SU-DHL-6 (cell line): ENCODE data around the gene ABLIM1.

ENCODE experiments used
- H2AFZ ChIP-seq: fragments of 200-600 bp; sonication (generic); 2 replicates; pipeline ENCODE4 v1.6.1; 2014; ENCODE audit warnings: low read depth, mild to moderate bottlenecking, moderate library complexity, mixed read lengths, antibody characterized with exemption, low read length; ENCODE audit not compliant: severe bottlenecking
- H3F3A ChIP-seq: fragments of 200-600 bp; shearing (Covaris generic); 2 replicates; pipeline ENCODE4 v1.6.0; 2016; ENCODE audit warnings: antibody characterized with exemption, mild to moderate bottlenecking; ENCODE audit not compliant: insufficient read depth
- H3K27ac ChIP-seq: fragments of 200-600 bp; sonication (generic); 2 replicates; pipeline ENCODE4 v1.5.1; 2016; ENCODE audit warnings: low read depth, mild to moderate bottlenecking, low read length, moderate library complexity, mixed read lengths
- H3K27me3 ChIP-seq: fragments of 200-600 bp; sonication (generic), shearing (Covaris generic); 2 replicates; pipeline ENCODE4 v1.6.0; 2014; ENCODE audit warnings: mild to moderate bottlenecking, low read length
- H3K36me3 ChIP-seq: fragments of 200-600 bp; sonication (generic); 2 replicates; pipeline ENCODE4 v1.6.1; 2014; ENCODE audit warnings: mild to moderate bottlenecking, low read length, mixed read lengths
- H3K4me2 ChIP-seq: fragments of 300-600, 200-600 bp; shearing (Covaris generic), sonication (generic); 2 replicates; pipeline ENCODE4 v1.6.0; 2014; ENCODE audit warnings: low read length, low read depth, mild to moderate bottlenecking; ENCODE audit not compliant: poor library complexity, severe bottlenecking
- H3K4me3 ChIP-seq: fragments of 200-600 bp; sonication (generic); 2 replicates; pipeline ENCODE4 v1.5.1; 2014; ENCODE audit warnings: antibody characterized with exemption, low read length, mild to moderate bottlenecking, mixed read lengths; ENCODE audit not compliant: insufficient read depth, poor library complexity, severe bottlenecking
- H3K79me2 ChIP-seq: fragments of 200-600 bp; sonication (generic); 2 replicates; pipeline ENCODE4 v1.6.1; 2014; ENCODE audit warnings: mild to moderate bottlenecking, low read length, moderate library complexity; ENCODE audit not compliant: insufficient read depth
- H3K9ac ChIP-seq: fragments of 200-600 bp; sonication (generic); 2 replicates; pipeline ENCODE4 v1.7.0; 2014; ENCODE audit warnings: mild to moderate bottlenecking, low read length
- H3K9me2 ChIP-seq: fragments of 200-600 bp; sonication (generic); replicated peaks from 2 replicates; pipeline ENCODE4 v1.6.1; 2014; ENCODE audit warnings: low read length; ENCODE audit not compliant: insufficient read depth
- H3K9me3 ChIP-seq: fragments of 200-600 bp; sonication (generic); 2 replicates; pipeline ENCODE4 v1.6.1; 2014; ENCODE audit warnings: low read length, mixed read lengths; ENCODE audit not compliant: insufficient read depth
- H4K20me1 ChIP-seq: fragments of 200-600 bp; sonication (generic); 2 replicates; pipeline ENCODE4 v1.6.1; 2014; ENCODE audit warnings: low read depth, mild to moderate bottlenecking, antibody characterized with exemption, low read length, moderate library complexity, mixed read lengths
- EZH2phosphoT487 ChIP-seq: fragments of 200-600 bp; sonication (generic), shearing (Covaris generic); conservative IDR thresholded peaks from 2 replicates; pipeline ENCODE4 v1.6.1; 2018; ENCODE audit warnings: mild to moderate bottlenecking, antibody characterized with exemption, low read length, moderate library complexity, mixed read lengths
- TF ChIP-seq, protein P1 (sequence below): fragments of 200-600 bp; sonication (generic); IDR thresholded peaks from one replicate; pipeline ENCODE4 v1.5.1; 2017; ENCODE audit warnings: antibody characterized with exemption, mild to moderate bottlenecking, low read length, moderate library complexity; ENCODE audit not compliant: insufficient read depth, poor library complexity, severe bottlenecking

ABLIM1 gene

DNA sequence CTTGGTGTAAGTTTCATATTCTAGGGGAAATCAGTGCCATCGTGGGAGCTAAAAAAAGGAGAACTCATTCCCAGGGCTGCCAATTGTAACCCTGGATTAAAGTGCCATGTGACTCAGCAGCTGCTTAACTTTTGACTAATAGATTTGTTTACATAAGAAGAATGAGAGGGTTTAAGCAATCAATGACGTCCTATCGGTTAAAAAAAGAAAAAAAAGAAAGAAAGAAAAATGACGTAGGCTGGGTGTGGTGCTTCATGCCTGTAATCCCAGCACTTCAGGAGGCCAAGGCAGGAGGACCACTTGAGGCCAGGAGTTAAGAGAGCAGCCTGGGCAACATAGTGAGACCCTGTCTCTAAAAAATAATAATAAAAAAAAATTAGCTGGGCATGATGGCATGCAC is 137.6 kb downstream of the ABLIM1 start:
- Histone ChIP-seq H3K9me2 (no peaks in the 10 kb centered on the region), H4K20me1 (0 out of 2 replicates have a peak, but pooled peaks cover 11% of the 10 kb centered on the region), H3K4me2 (no peak overlapping the region), H3K27me3 (no peaks in the 10 kb centered on the region), H3K36me3 (no peaks in the 10 kb centered on the region), H3K9ac (no peak overlapping the region), H3K79me2 (peaks cover 67% of the 10 kb centered on the region), H3F3A (peaks cover under 1% of the 10 kb centered on the region), H3K4me3 (no peak overlapping the region), H3K9me3 (no peaks in the 10 kb centered on the region), H3K27ac (no peak overlapping the region), H2AFZ (no peak overlapping the region)
- TF ChIP-seq, protein P1, sequence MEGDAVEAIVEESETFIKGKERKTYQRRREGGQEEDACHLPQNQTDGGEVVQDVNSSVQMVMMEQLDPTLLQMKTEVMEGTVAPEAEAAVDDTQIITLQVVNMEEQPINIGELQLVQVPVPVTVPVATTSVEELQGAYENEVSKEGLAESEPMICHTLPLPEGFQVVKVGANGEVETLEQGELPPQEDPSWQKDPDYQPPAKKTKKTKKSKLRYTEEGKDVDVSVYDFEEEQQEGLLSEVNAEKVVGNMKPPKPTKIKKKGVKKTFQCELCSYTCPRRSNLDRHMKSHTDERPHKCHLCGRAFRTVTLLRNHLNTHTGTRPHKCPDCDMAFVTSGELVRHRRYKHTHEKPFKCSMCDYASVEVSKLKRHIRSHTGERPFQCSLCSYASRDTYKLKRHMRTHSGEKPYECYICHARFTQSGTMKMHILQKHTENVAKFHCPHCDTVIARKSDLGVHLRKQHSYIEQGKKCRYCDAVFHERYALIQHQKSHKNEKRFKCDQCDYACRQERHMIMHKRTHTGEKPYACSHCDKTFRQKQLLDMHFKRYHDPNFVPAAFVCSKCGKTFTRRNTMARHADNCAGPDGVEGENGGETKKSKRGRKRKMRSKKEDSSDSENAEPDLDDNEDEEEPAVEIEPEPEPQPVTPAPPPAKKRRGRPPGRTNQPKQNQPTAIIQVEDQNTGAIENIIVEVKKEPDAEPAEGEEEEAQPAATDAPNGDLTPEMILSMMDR = no peak
- TF ChIP-seq EZH2phosphoT487 = no peak

DNA sequence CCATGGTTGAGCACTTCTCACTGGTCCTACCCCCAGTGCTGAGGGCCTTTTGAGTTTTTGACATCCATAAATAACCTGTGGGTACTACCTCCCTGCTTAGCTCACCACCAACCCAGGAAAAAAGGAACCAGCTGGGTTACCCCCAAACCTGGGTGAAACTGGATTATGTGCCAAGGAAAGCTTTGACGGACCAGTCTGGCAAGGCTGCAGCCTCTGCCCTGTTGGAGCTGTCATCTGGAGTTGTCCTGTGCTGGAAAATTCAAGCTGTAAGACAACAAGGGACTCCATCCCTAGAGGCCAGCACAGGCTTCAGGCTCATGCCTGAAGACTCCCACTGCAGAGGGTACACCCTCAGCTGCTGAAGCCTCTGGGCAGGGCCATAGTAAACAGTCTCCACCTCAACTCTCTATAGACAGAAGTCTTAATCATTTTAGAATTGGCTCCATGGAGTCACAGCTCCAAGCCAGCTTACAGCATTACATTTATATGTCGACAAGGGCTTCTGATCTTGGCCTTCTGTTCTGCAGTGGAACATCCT is 138.2 kb downstream of the ABLIM1 start:
- Histone ChIP-seq H4K20me1 (0 out of 2 replicates have a peak, but pooled peaks cover 7% of the 10 kb centered on the region), H3K9ac (no peak overlapping the region), H3K36me3 (no peaks in the 10 kb centered on the region), H3K27ac (no peak overlapping the region), H2AFZ (no peak overlapping the region), H3K79me2 (peaks cover 62% of the 10 kb centered on the region), H3K27me3 (no peaks in the 10 kb centered on the region), H3K9me2 (no peaks in the 10 kb centered on the region), H3K4me2 (no peak overlapping the region), H3F3A (no peaks in the 10 kb centered on the region), H3K4me3 (no peak overlapping the region), H3K9me3 (no peaks in the 10 kb centered on the region)
- no peak for TF ChIP-seq EZH2phosphoT487
- TF ChIP-seq, protein P1 = no peak

DNA sequence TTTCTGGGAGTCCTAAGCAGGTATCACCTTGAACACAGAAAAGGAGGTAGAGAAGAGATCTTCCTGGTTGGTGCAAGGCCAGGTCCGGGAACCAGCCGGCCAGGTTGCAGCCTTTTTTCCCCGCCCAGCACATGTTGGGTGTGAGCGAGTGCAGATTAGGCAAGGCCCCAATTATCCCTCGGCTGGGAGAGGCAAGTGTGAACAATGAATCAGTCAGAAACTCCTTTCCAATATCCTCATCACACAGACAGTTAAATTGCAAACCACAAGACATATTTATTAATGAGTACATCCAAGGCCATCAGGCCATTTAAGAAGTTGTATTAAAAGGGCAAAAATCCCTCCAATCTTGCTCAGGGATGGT is 138.8 kb downstream of the ABLIM1 start:
- 0 out of 2 replicates have a peak, but pooled peaks cover 5% of the 10 kb centered on the region for H4K20me1 ChIP-seq
- no peak overlapping the region for H3K27ac ChIP-seq
- TF ChIP-seq EZH2phosphoT487 = no peak
- TF ChIP-seq, protein P1 = no peak
- no peak overlapping the region for H3K4me2 ChIP-seq
- no peaks in the 10 kb centered on the region for H3K9me3 ChIP-seq
- H3K9ac ChIP-seq = no peak overlapping the region
- H2AFZ ChIP-seq = no peak overlapping the region
- no peaks in the 10 kb centered on the region for H3F3A ChIP-seq
- no peaks in the 10 kb centered on the region for H3K36me3 ChIP-seq
- no peaks in the 10 kb centered on the region for H3K27me3 ChIP-seq
- peaks cover 60% of the 10 kb centered on the region for H3K79me2 ChIP-seq
- H3K9me2 ChIP-seq = no peaks in the 10 kb centered on the region
- H3K4me3 ChIP-seq = no peak overlapping the region
